Measurements from ENCODE around the gene WNT3A.

DNA sequence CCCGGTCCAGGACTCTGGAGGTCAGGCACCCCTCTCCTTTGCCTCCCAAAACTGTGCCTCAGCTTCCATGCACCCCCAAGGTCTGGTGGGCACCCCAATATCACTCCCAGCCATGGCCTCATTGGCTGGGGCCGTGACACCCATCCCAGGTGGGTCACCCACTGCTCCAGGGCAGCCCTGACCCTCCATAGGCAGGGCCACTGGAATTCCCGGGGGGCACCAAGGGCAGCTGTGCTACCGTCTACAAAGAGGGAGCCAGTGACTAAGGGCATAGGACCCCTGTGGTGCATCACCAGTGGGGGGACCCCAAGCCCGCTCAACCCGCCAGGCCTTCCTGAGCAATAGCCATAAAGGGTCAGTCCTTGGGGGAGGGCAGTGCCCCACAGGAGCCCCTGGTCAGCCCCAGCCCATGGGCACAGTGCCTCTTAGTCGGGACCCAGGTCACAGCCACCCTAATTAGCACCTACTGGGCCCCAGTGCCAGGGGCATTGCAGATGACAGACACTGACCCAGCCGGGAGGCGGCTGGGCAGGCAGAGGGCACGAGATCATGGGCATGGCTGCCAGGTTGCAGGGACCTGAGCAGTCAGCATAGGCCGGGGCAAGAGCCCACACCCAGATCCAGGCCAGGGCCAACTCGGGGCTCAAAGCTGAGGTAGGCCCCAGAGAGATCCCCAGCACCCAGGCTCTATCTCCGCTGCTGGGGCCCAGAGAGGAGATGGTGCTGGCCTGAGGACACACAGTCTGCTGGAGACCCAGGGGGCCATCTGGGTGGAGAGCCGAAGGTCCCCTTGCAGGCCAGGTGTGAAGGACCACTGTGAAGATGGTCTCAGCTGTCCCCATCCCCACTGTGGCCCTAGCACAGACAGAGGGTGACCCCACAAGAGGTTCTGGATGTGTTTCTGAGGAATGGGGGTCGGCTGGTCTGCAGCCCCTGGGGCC is 56.7 kb downstream of the WNT3A start:
- TF ChIP-seq CTCF (IDR thresholded peaks at IDR 0.05) (no peak), POLR2A (IDR thresholded peaks at IDR 0.05) (no peak)
